Measurements from ENCODE around the gene SPRN. TPM values are rescaled to one million over a fixed set of nuclear protein-coding genes. Genes with fewer than 3 reads are reported as not detected.
"Not testable (repeated sequence)": the region's sequence is repeated elsewhere in the genome, so short reads cannot be mapped to it uniquely, and the experiment has no call there.

The SPRN gene
- total RNA-seq, 1 donor from 2014 or later: not detected

GRCh38 chr10:133442191-133442966 lies 18.0 kb upstream of the SPRN start:
- no peaks in the 10 kb centered on the region for H3K27me3 ChIP-seq
- no peak overlapping the region for H3K4me3 ChIP-seq
- H3K4me1 ChIP-seq: no peaks in the 10 kb centered on the region
- intact Hi-C loops (cut with DNase I): no loop called here
- no peak for TF ChIP-seq POLR2A (IDR thresholded peaks at IDR 0.05)
- TF ChIP-seq POLR2AphosphoS5 (IDR thresholded peaks at IDR 0.05; ENCODE audit: insufficient read depth in 1 of 2, low read depth in 1 of 2): no peak
- TF ChIP-seq, protein P1, sequence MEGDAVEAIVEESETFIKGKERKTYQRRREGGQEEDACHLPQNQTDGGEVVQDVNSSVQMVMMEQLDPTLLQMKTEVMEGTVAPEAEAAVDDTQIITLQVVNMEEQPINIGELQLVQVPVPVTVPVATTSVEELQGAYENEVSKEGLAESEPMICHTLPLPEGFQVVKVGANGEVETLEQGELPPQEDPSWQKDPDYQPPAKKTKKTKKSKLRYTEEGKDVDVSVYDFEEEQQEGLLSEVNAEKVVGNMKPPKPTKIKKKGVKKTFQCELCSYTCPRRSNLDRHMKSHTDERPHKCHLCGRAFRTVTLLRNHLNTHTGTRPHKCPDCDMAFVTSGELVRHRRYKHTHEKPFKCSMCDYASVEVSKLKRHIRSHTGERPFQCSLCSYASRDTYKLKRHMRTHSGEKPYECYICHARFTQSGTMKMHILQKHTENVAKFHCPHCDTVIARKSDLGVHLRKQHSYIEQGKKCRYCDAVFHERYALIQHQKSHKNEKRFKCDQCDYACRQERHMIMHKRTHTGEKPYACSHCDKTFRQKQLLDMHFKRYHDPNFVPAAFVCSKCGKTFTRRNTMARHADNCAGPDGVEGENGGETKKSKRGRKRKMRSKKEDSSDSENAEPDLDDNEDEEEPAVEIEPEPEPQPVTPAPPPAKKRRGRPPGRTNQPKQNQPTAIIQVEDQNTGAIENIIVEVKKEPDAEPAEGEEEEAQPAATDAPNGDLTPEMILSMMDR (IDR thresholded peaks at IDR 0.05): no peak
- H3K36me3 ChIP-seq: no peaks in the 10 kb centered on the region
- peaks cover 9% of the 10 kb centered on the region for H3K9me3 ChIP-seq
- no peak overlapping the region for H3K27ac ChIP-seq
- no peak for DNase-seq (ENCODE audit: extremely low spot score in 2 of 2)

- no peaks in the 10 kb centered on the region for H3K4me1 ChIP-seq
- H3K36me3 ChIP-seq: no peaks in the 10 kb centered on the region
- TF ChIP-seq POLR2A (IDR thresholded peaks at IDR 0.05) (no peak), POLR2AphosphoS5 (IDR thresholded peaks at IDR 0.05; ENCODE audit: insufficient read depth in 1 of 2, low read depth in 1 of 2) (no peak)
- TF ChIP-seq, protein P1 (IDR thresholded peaks at IDR 0.05): no peak
- DNase-seq (ENCODE audit: extremely low spot score in 2 of 2): no peak
- H3K9me3 ChIP-seq: peaks cover 3% of the 10 kb centered on the region
- H3K4me3 ChIP-seq: no peak overlapping the region
- intact Hi-C loops (cut with DNase I): no loop called here
- no peak overlapping the region for H3K27ac ChIP-seq
- H3K27me3 ChIP-seq: no peaks in the 10 kb centered on the region
Measured at GRCh38 chr10:133441780-133442179, 17.4 kb upstream of the SPRN start.

DNA sequence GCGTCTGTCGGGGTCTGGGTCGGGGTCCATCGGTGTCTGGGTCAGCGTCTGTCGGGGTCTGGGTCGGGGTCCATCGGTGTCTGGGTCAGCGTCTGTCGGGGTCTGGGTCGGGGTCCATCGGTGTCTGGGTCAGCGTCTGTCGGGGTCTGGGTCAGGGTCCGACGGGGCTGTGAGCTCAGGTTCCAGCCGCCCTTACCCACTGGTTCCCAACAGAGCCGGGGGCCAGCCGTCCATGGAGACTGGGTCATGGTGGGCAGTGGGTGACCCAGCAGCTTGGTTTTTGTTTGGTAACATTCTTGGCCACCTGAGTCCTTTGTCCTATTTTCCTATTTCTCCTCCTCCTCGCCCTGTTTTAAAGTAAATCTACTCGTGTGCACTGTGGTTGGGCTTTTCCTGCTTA lies 16.9 kb upstream of the SPRN start:
- H3K27ac ChIP-seq; H3K4me3 ChIP-seq; DNase-seq (ENCODE audit: extremely low spot score in 2 of 2); H3K4me1 ChIP-seq; H3K9me3 ChIP-seq; H3K27me3 ChIP-seq; intact Hi-C loops (cut with DNase I); H3K36me3 ChIP-seq: not testable (repeated sequence)

DNA sequence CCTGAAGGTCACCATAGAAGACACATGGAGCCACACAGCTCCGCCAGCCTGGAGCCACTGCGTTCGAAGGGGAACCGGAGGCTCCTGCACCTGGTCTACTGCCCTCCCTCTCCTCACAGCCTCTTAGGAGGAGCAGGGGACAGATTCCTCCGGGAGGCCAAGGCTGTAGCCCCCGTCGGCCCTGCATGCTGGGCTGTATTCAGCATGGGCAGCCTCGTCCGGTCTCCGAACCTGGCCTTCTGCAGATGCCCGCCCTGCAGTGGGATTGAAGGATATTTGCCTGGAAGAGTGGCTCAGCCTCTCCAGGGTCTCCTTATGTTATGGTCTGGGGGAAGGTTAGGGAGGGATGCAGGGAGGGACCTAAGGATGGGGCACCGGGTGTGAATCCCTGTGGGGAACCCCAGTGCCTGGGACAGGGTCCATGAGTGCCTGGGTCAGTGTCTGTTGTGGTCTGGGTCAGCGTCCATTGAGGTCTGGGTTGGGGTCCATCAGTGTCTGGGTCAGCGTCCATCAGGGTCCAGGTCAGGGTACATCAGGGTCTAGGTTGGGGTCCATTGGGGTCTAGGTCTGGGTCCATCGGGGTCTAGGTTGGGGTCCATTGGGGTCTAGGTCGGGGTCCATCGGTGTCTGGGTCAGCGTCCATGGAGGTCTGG lies 16.3 kb upstream of the SPRN start:
- TF ChIP-seq POLR2AphosphoS5 (IDR thresholded peaks at IDR 0.05; ENCODE audit: insufficient read depth in 1 of 2, low read depth in 1 of 2) (no peak), POLR2A (IDR thresholded peaks at IDR 0.05) (no peak)
- TF ChIP-seq, protein P1 (IDR thresholded peaks at IDR 0.05): no peak
- Histone ChIP-seq H3K4me3 (no peak overlapping the region), H3K9me3 (no peaks in the 10 kb centered on the region), H3K27ac (no peak overlapping the region), H3K27me3 (no peaks in the 10 kb centered on the region), H3K36me3 (no peaks in the 10 kb centered on the region), H3K4me1 (no peaks in the 10 kb centered on the region)
- DNase-seq (ENCODE audit: extremely low spot score in 2 of 2): no peak
- intact Hi-C loops (cut with DNase I): no loop called here

DNA sequence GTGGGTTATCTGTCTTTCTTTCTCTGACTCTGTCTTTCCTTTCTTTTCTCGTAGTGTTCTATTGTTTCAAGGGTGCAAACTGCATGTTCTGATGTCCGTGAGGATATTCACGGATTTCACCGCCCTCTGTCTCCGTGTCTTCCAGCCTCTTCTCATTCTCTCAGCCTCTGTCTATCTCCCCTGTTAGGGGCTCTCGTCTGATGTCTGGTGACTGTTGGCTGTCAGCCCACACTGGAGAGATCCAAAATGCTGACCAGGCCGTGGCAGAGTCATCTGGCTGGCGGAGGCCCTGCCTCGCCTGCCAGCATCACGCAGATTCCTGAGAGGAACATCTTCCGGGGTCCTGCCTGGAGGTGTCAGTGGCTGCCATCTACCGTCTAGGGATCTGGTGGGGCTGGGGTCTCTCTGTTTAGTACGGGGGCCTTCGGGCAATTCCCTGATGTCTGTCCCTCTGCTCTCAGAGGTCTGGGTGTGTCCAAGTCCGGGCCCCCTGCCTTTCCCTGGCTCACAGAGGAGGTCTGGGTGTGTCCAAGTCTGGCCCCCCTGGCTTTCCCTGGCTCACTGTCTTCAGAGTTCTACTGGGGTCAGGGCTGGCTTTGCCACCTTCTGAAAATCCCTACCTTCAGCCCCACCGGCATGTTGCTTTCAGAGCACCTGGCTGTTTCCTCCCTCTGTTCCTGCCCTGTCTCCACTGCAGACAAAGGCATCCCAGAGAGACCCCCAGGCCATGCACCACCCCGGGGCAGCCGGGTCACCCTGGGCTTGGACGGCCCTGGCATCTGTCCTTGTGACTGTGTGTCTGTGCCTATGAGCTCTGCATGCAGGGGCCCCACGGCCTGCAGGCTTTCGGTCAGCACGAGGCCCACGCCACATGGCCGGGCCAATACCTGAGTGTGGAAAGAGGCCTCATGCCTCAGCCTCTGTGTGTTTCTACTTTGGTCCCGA lies 15.4 kb upstream of the SPRN start:
- intact Hi-C loops (cut with DNase I): no loop called here
- DNase-seq (ENCODE audit: extremely low spot score in 2 of 2): peak in 1 of 2 donors; percentile 82
- Histone ChIP-seq H3K36me3 (no peaks in the 10 kb centered on the region), H3K27me3 (no peaks in the 10 kb centered on the region), H3K4me1 (no peaks in the 10 kb centered on the region), H3K9me3 (no peaks in the 10 kb centered on the region), H3K27ac (no peak overlapping the region), H3K4me3 (no peak overlapping the region)
- TF ChIP-seq POLR2A (IDR thresholded peaks at IDR 0.05): no peak
- TF ChIP-seq, protein P1 (IDR thresholded peaks at IDR 0.05): no peak
- TF ChIP-seq POLR2AphosphoS5 (IDR thresholded peaks at IDR 0.05; ENCODE audit: insufficient read depth in 1 of 2, low read depth in 1 of 2): no peak
